Globus pallidus (tissue), 1 donor: ENCODE results near the gene DLG1.
"Not testable (repeated sequence)": the region's sequence is repeated elsewhere in the genome, so short reads cannot be mapped to it uniquely, and the experiment has no call there.

Experiments used
- DNase-seq: peaks from one replicate; pipeline ENCODE4 v3.0.0-alpha.2; 2015; ENCODE audit warnings: low spot score

The DLG1 gene

GRCh38 chr3:197244751-197245150 lies 53.7 kb downstream of the DLG1 start:
- no peak for DNase-seq

GRCh38 chr3:197242784-197243432 lies 55.5 kb downstream of the DLG1 start:
- no peak for DNase-seq

DNA sequence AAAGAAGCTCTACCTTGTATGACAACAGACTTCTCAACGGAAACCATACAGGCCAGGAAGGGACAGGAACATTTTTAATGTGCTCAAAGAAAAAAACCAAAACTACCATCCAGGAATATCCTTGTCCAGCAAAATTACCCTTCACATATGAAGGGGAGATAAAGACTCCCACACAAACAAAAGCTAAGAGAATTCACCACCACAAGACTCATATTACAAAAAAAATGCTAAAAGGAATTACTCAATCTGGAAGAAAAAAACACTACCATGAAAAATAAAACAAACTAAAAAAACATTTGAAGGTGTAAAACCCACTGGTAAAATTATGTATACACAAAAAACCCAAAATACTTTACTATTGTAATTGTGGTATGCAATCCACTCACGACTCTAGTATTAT lies 57.2 kb downstream of the DLG1 start:
- no peak for DNase-seq

- DNase-seq = no peak
Observed at GRCh38 chr3:197239857-197240256, 58.6 kb downstream of the DLG1 start.

DNA sequence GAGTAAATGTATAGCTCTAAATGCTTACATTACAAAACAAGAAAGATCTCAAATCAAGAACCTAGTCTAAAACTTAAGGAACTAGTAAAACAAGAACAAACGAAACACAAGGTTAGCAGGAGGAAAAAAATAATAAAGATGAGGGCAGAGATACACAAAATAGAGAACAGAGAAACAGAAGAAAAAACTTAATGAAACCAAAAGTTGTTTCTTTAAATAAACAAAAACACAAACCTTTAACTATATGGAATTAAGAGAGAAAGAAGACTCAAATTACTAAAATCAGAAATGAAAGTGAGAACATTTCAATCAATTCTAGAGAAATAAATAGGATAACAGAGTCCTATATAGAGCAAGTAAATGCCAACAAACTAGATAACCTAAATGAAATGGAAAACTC lies 59.6 kb downstream of the DLG1 start:
- no peak for DNase-seq

DNA sequence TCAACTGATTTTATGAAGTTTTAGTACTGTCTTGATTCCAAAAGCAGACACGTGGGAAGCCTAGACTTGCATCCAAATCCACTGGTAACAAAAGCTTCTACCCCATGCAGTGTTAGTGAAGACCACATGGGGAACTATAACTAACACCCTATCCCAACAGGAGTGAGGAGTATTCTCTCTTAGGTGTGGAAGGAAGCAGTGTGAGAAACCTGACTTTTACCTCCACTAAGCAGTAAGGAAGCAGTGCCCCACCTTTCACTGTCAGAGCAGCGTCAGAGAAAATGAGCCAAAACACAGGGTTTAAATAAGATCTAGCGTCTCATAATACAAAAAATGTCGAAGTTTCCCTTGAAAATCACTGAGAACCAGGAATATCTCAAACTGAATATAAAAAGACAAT lies 60.5 kb downstream of the DLG1 start:
- no peak for DNase-seq

GRCh38 chr3:197236362-197236761 lies 62.0 kb downstream of the DLG1 start:
- no peak for DNase-seq

- no peak for DNase-seq
Observed at GRCh38 chr3:197234947-197235914, 63.2 kb downstream of the DLG1 start.

- DNase-seq = no peak
Observed at GRCh38 chr3:197231321-197231720, 67.1 kb downstream of the DLG1 start.

DNA sequence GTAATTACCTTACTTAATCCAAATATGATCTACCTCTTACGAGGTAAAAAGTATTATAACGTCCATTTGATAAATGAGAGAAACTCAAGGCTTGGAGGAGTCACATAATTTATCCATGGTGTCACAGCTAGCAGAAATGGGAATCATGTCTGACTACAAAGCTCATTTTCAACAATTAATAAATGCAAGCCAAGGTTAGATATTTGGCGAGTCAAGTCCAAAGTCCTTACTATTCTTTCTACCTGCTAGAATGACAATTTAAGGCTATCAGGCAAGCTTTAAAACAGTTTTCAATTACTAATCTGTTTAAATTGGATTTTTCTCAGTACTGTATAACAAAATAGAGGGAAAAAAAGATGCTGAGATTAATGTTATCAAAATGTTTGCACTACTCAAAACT lies 68.6 kb downstream of the DLG1 start:
- no peak for DNase-seq

DNA sequence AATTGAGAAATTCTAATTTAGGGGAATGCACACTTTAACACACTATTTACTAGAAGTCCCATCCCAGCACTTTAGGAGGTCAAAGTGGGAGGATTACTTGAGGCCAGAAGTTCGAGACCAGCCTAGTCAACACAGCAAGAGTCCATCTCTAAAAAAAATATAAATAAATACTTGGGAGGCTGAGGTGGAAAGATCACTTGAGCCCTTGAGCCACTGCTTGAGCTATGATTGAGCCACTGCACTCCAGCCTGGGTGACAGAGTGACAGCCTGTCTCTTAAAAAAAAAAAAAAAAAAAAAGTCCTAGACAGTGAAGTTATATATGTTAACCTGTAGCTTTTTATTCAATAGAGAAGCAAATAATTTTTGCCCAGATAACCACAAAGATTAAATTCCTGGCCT lies 69.2 kb downstream of the DLG1 start:
- DNase-seq = no peak

DNA sequence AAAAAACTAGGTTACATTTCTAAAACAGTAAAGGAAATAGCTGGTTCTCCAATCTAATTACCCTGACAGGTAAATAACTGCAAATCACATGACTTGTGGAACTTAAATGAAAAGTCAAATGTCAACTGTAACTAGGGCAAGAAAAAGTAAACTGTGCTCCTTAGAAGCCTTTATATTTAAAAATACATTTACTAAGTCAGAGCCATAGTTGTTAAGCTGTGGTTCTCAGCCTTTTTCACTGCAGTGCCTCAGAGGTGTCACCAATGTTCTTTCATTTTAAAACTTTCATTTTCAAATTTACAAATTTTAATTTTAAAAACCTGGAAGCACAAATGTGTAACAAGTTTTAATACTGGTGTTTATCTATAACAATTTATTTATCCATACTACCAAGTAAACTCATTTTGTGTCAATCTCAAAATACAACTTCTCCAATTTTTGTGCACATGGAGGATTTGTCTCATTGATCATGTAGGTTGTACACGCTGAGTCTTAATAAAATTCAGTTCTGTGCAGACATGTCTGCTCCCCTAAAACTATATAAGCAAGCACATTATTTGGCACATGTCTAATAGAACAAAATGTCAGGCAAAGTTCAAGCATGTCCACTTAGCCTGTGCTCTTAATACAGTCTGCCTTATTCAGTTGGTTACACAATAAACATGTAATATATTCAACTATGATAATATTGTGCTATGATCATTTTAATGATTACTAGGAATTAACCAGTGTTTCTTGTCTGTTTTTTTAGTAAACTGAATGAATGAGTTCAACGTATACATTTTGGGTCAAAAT lies 70.4 kb downstream of the DLG1 start:
- no peak for DNase-seq

GRCh38 chr3:197226179-197226578 lies 72.2 kb downstream of the DLG1 start:
- DNase-seq = no peak

GRCh38 chr3:197225579-197225978 lies 72.8 kb downstream of the DLG1 start:
- no peak for DNase-seq

- DNase-seq = peak; percentile 52
Observed at GRCh38 chr3:197224034-197224444, 74.4 kb downstream of the DLG1 start.

- no peak for DNase-seq
Observed at GRCh38 chr3:197222937-197223370, 75.5 kb downstream of the DLG1 start.

GRCh38 chr3:197219619-197220018 lies 78.8 kb downstream of the DLG1 start:
- DNase-seq = no peak

DNA sequence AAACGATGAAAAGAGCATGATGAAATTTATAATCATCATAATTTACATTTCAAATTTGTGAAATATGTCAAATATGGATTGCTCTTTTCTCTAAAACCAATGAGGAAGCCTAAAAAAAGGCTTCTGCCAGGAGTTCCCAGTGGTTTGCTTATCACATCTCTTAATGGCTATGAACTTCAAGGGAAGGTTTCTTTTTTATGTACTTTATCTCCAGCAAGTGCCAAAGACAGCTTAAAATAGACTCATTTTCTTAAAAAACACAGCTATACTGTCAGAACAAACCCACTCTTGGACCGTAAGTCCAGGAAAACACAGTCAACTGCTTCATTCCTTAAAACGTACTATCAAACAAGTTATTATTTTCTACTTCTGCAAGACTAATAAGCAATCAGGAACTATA lies 80.2 kb downstream of the DLG1 start:
- no peak for DNase-seq

DNA sequence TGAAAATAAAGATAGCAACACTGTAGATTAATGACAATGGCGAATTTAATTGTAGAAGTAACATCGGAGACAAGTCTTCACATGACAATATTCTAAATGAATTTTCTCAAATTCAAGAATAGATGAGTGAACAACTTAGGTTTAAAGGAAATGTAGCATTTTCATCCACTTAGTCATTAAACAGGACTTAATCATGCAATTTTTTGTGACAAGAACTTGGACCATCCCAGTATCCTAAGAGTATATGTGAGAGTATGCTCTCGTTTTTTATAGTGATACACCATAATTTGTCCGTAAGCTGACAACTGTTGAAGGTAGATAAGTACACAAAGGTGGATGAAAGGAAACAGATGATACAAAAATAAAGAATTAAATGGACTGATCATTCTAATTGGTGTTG lies 81.5 kb downstream of the DLG1 start:
- no peak for DNase-seq

- DNase-seq = no peak
Observed at GRCh38 chr3:197216169-197216860, 82.1 kb downstream of the DLG1 start.

DNA sequence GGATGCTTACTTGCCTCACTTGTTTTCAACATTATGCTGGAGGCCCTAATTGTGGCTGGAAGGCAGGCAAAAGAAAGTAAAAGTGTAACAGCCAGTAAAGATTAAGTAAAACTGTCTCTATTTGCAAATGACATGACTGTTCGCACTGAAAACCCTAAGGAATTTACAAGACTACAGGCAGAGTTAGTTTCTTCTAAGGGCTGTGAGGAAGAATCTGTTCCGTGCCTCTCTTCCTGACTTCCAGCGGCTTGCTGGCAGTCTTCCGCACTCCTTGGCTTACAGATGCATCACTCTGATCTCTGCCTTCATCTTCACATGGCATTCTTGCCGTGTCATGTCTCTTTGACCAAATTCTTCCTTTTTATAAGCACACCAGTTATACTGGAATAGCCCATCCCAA lies 86.1 kb downstream of the DLG1 start:
- DNase-seq = no peak

DNA sequence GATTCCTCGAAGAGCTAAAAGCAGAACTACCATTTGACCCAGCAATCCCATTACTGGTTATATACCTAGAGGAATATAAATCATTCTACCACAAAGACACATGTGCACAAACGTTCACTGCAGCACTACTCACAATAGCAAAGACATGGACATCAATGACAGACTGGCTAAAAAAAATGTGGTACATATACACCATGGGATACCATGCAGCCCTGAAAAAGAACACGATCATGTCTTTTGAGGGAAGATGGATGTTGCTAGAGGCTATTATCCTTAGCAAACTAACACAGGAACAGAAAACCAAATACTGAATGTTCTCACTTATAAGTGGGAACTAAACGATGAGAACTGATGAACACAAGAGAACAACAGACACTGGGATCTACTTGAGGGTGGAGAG lies 86.7 kb downstream of the DLG1 start:
- not testable (repeated sequence) for DNase-seq
